HG03095 (cell line): ENCODE measurements around the gene CAPN5.

Experiments used
- ATAC-seq: cut with Tn5 transposase; IDR thresholded peaks from one replicate; pipeline ENCODE4 v1.9.1; 2021; ENCODE audit warnings: moderate library complexity; ENCODE audit not compliant: unreplicated experiment

CAPN5 gene

DNA sequence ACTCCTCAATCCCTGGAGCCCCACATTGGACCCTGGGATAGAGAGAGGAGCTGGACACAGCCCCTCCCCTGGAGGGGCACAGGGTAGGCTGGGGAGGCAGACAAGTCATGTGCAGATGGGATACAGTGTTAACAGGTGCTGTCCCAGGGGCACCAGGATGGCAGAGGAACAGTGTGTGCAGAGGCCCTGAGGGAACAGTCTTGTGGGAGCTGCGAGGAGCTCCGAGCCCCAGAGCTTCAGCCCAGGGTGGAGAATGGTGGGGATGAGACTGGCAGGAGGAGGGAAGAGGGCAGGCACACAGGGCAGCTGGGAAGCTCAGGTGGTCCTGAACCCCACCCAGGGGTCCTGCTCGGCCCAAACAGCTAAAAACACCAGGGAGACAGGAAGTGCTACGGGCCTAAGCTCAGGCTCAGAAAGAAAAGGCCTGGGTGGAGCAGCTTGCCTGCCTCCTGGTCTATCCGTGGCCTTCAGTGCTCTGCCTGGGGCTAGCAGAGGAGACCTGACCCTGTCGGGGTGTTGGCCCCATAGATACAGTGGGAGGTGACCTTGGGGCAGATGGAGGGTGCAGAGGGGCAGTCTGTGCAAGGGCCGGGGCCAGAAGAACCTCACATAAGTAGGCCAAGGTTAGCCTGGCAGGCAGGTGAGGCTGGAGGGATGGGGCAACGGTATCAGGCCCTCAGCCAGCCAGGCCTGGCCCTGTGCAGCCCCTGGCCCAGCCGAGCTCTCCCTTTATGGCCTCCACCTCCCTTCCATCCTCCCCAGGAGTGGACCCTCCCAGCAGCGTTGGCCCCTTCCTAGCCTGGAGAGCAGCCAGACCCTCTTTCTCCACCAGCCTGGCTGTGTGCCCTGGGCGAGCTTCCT is 15.4 kb downstream of the CAPN5 start:
- no peak for ATAC-seq

DNA sequence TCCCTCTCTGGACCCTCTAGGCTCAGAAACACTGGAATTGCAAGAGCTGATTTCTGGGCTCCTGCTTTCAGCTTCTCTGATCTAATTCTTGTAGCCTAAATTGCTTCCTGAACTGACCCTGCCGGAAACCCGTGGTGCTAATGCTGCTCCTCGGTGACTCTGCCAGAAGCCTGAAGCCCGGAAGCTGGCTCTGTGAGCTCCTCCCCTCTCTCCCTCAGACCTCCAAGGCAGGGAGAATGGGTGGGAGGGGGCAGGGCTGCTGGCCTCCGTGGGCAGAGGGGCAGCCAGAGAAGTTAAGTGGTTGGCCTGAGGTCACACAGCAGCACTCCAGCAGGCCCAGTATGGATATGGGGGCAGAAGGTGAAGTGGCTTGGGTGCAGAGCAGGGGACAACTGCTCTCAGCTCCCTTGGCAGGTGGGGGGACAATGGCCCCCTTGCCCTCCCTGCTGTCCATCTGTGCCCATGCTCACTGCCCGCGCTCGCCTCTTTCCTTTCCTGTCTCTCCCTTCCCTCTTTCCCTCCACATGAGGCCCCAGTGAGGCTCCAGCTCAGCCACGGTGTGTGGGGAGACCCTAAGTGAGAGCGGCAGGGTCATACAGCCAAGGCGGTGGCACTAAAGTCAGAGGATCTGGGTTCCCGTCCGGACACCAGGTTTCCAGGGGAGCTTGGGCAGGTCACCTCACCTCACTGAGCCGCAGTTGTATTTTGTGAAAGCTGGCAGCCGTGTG is 16.2 kb downstream of the CAPN5 start:
- no peak for ATAC-seq

DNA sequence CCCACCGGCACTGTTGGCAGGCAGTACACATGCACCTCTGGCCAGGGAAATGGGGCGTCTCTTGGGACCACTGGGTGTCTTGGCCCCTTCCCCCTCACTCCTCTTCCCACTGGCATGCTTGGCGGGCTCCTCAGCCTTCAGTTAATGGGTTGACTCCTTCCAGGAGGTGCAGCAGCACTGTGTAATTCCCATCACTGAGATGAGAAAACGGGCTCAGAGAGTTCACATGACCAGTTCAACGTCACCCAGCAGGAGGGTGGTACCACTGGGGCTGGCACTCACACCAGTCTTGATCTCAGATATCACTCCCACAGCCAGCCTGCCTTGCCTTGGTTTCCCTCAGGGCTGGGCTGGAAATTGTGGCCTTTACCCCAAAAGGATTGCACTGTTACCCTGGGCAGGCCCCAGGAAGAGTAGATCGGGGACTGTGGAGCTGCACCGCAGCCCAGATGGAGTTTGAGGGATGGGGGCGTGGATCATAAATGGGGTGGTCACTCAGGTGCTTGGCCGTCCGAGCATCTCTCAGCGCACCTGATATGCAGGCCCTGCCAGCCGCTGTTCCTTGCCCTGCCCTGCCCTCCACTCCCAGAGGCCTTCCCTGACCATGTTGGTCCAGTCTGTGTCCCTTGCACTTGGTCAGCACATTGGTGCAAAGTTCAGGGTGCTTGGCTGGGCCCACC is 16.9 kb downstream of the CAPN5 start:
- ATAC-seq = no peak

GRCh38 chr11:77084581-77085191 is 17.9 kb downstream of the CAPN5 start:
- no peak for ATAC-seq

DNA sequence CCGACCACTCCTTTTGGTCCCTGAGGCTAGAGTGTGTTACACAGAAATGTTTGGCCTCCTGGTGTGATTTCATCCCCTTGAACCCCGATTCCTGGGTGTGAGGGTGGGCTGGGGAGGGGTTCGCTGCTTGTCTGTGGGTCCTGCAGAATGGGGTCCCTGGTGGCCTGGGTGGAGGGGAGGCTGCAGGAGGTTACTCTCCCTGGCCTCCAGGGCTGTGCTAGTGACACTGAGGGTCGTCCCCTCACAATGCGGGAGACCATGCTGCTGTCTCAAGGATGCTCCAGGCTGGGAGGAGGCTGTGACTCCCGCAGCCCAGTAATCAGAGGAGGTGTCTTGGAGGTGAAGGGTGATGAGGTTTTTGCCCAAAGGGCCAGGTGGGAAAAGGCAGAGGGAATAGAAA is 18.9 kb downstream of the CAPN5 start:
- ATAC-seq = no peak

GRCh38 chr11:77086521-77087472 is 20.0 kb downstream of the CAPN5 start:
- no peak for ATAC-seq

- no peak for ATAC-seq
Observed at GRCh38 chr11:77087723-77088225, 21.0 kb downstream of the CAPN5 start.

GRCh38 chr11:77088236-77089003 is 21.6 kb downstream of the CAPN5 start:
- ATAC-seq = no peak

- ATAC-seq = no peak
Observed at GRCh38 chr11:77089004-77089545, 22.3 kb downstream of the CAPN5 start.

DNA sequence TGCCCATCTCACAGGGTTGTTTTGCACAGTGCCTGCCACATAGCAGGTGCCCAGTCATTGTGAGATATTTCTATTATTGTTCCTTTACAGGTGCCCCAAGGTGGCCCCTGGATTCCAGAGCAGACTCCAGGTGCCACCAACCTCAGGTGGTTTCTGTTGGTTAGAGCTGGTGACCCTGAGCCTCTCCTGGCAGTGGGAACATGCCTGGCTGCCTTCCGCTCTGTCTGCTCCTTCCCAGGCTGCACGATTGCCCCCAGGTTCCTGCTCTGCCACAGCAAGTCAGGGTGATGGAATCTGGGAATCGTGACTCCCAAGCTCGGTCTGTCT is 23.2 kb downstream of the CAPN5 start:
- no peak for ATAC-seq

- ATAC-seq = no peak
Observed at GRCh38 chr11:77090373-77091111, 23.8 kb downstream of the CAPN5 start.

GRCh38 chr11:77091146-77091940 is 24.6 kb downstream of the CAPN5 start:
- peak; percentile 80 for ATAC-seq

GRCh38 chr11:77092382-77092781 is 25.6 kb downstream of the CAPN5 start:
- no peak for ATAC-seq

- ATAC-seq = no peak
Observed at GRCh38 chr11:77093056-77093891, 26.5 kb downstream of the CAPN5 start.

- ATAC-seq = no peak
Observed at GRCh38 chr11:77093987-77094840, 27.4 kb downstream of the CAPN5 start.
